ENCODE measurements around the gene CD44.

The CD44 gene

GRCh38 chr11:35099278-35100012 is 39.5 kb upstream of the CD44 start:
- DNase-seq (ENCODE audit: low read depth), result no peak
- H3K4me3 ChIP-seq (ENCODE audit: low read depth, low read length), result no peak overlapping the region
- no peak for TF ChIP-seq CTCF (IDR thresholded peaks at IDR 0.05; ENCODE audit: low read depth, low read length, missing control alignments)

- no peak overlapping the region for H3K4me3 ChIP-seq (ENCODE audit: low read depth, low read length)
Measured at GRCh38 chr11:35100013-35100383, 39.0 kb upstream of the CD44 start.

GRCh38 chr11:35101223-35101622 is 37.7 kb upstream of the CD44 start:
- no peak for TF ChIP-seq CTCF (IDR thresholded peaks at IDR 0.05; ENCODE audit: low read depth, low read length, missing control alignments)
- no peak for DNase-seq (ENCODE audit: low read depth)
- no peak overlapping the region for H3K4me3 ChIP-seq (ENCODE audit: low read depth, low read length)

More at GRCh38 chr11:35100013-35100383, 39.0 kb upstream of the CD44 start:
- no peak for TF ChIP-seq CTCF (IDR thresholded peaks at IDR 0.05; ENCODE audit: low read depth, low read length, missing control alignments)
- DNase-seq (ENCODE audit: low read depth), result no peak

GRCh38 chr11:35102267-35102666 is 36.7 kb upstream of the CD44 start:
- TF ChIP-seq CTCF (IDR thresholded peaks at IDR 0.05; ENCODE audit: low read depth, low read length, missing control alignments), result no peak
- H3K4me3 ChIP-seq (ENCODE audit: low read depth, low read length), result no peak overlapping the region
- no peak for DNase-seq (ENCODE audit: low read depth)

GRCh38 chr11:35103366-35104208 is 35.4 kb upstream of the CD44 start:
- no peak for TF ChIP-seq CTCF (IDR thresholded peaks at IDR 0.05; ENCODE audit: low read depth, low read length, missing control alignments)
- DNase-seq (ENCODE audit: low read depth), result no peak
- no peak overlapping the region for H3K4me3 ChIP-seq (ENCODE audit: low read depth, low read length)

GRCh38 chr11:35104655-35105054 is 34.3 kb upstream of the CD44 start:
- no peak for DNase-seq (ENCODE audit: low read depth)
- H3K4me3 ChIP-seq (ENCODE audit: low read depth, low read length), result no peak overlapping the region
- no peak for TF ChIP-seq CTCF (IDR thresholded peaks at IDR 0.05; ENCODE audit: low read depth, low read length, missing control alignments)
